GM21528 (cell line): ENCODE results near the gene GNAT3.

ENCODE experiments used
- ATAC-seq: cut with Tn5 transposase; IDR thresholded peaks from one replicate; pipeline ENCODE4 v1.9.1; 2021; ENCODE audit warnings: mild to moderate bottlenecking, moderate library complexity; ENCODE audit not compliant: unreplicated experiment, low FRiP score

The GNAT3 gene

GRCh38 chr7:80505900-80506500 is 5.9 kb downstream of the GNAT3 start:
- ATAC-seq: no peak

DNA sequence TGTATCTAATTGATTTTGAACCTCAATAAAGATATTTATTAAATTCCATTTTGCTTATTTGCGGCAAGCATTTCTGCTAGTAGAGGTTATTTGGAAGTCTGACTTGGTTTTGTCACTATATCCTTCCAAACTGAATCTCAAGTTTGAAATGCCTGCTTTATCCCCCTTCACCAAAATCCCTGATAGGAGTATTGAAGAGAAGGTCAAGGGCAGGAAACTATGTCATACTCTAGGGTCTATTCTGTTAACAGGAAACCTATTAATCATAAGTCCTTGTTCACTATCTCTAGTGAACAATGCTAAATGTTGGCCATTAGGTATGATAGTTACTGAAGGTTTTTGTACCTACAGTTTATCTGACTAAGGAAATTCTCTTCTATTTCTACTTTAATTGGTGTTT is 11.5 kb downstream of the GNAT3 start:
- no peak for ATAC-seq

DNA sequence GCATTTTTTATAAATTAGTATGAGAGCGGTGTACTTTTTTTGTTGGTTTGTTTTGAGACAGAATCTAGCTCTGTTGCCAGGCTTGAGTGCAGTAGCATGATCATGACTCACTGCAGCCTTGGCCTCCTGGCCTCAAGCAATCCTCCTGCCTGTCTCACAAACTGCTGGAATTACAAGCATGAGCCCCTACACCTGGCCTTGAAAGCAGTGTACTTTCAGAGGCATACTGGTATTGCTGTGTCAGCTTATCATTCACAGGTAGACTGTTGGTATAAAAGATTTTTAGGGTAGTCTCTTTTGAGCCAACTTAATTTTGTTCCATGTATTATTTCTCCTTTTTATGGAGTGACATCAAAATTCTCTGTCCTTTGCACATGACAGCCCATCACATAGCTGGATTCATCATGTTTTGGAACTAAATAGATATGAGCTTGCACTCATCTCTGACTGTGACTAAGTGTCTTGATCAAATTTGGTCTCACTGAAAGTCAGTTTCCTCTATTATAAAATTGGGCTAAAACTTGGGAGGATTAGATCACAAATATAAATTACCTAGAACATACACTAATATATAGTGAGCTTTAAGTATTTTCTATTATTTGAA is 12.4 kb downstream of the GNAT3 start:
- ATAC-seq: no peak

- no peak for ATAC-seq
These were observed 13.1 kb downstream of the GNAT3 start for GRCh38 chr7:80498481-80499349.

DNA sequence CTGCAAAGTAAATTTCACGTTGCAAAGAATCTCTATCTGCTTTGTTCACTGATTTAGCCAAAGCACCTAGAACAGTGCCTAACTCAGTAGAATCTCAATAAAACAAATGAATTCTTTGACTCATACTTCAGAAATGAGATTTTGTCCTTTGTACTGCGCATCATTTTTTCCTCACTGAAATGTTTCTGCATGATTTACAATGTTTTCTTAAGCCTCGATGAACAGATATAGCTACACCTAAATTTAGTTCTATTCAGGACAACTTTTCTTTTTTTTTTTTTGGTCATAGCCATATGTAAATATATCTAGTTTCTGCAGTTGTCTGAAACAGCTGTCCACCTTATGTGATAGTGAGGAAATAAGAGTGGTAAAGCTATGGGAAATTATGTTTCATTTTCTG is 15.3 kb downstream of the GNAT3 start:
- no peak for ATAC-seq

GRCh38 chr7:80493121-80493849 is 18.6 kb downstream of the GNAT3 start:
- ATAC-seq: no peak

- ATAC-seq: no peak
These were observed 20.4 kb downstream of the GNAT3 start for GRCh38 chr7:80491462-80491861.

- no peak for ATAC-seq
These were observed 23.0 kb downstream of the GNAT3 start for GRCh38 chr7:80488851-80489370.

DNA sequence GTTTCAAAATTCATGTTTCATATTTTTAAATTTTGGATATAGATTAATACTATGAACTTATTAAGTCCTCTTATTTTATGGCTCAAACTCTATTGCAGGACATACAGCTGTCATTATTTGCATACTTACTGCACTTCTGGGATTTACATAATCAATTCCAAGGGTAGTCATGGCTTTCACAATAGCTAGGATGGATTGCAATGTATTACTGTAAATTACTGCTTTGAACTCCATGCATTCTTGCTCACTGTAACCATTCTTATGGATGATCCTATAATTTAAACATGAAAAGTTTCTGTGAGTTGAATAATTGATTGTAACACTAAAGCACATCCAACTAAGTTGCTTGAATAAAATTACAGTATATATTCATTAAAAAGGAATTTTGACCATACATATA is 23.5 kb downstream of the GNAT3 start:
- no peak for ATAC-seq

- ATAC-seq: no peak
These were observed 26.1 kb downstream of the GNAT3 start for GRCh38 chr7:80485721-80486120.

GRCh38 chr7:80482950-80483349 is 28.9 kb downstream of the GNAT3 start:
- no peak for ATAC-seq

DNA sequence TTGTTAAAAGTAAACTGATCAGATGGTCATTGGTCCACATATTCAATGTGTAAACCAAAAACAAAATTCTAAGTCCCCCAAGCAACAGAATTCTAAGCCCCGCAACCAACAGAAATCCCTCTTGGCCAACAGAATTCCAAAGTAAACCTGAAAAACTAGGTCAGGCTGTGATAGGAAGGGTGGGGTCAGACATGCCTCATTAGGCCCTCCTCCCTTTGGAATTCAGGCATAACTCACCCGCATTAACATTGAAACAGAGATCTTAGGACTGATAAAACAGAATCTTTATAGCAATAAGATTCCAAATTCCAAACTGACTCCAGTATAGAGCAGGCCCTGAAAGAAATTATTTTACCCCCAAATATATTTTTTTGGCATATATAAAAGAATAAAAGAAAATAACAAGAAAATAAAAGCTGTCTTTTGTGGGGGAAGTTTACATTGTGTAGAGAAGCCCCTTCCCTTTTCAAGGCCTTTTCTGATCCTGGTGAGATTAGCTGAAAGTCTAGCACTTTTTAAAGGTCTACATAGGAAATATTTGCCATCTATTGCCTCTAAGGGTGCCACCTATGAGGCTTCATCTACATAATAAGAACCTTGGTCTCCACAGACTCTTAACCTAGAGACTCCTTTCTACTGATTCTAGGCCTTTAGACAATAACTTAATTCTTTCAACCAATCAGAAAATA is 30.5 kb downstream of the GNAT3 start:
- no peak for ATAC-seq

DNA sequence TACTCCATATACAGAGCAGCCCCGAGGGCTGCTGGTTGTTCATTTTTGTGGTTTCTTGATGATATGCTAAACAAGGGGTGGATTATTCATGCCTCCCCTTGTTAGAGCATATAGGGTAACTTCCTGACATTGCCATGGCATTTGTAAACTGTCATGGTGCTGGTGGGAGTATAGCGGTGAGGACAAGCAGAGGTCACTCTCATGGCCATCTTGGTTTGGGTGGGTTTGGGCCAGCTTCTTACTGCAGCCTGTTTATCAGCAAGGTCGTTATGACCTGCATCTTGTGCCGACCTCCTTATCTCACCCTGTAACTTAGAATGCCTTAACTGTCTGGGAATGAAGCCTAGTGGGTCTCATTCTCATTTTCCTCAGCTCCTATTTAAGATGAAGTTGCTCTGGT is 31.3 kb downstream of the GNAT3 start:
- no peak for ATAC-seq

DNA sequence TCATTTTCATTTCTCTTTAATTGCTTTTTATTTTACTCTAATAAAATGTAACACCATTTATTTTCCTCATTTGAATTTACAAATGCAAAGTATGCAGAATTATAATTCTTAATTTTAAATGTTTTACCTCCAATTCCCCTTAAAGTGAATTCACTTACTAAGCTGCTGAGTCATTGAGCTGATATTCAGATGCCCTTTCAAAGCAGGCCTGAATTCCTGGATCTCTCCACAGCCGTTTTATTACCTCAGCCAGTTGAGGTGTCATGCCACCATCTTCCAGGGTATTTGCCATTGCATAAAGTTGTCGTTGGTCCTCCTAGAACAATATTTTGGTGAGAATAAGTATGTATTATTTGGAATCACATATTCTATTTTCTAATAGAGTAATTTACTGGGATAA is 33.2 kb downstream of the GNAT3 start:
- no peak for ATAC-seq

GRCh38 chr7:80476035-80476434 is 35.8 kb downstream of the GNAT3 start:
- ATAC-seq: no peak

- ATAC-seq: no peak
These were observed 36.5 kb downstream of the GNAT3 start for GRCh38 chr7:80475383-80475782.

GRCh38 chr7:80473751-80474150 is 38.1 kb downstream of the GNAT3 start:
- no peak for ATAC-seq

DNA sequence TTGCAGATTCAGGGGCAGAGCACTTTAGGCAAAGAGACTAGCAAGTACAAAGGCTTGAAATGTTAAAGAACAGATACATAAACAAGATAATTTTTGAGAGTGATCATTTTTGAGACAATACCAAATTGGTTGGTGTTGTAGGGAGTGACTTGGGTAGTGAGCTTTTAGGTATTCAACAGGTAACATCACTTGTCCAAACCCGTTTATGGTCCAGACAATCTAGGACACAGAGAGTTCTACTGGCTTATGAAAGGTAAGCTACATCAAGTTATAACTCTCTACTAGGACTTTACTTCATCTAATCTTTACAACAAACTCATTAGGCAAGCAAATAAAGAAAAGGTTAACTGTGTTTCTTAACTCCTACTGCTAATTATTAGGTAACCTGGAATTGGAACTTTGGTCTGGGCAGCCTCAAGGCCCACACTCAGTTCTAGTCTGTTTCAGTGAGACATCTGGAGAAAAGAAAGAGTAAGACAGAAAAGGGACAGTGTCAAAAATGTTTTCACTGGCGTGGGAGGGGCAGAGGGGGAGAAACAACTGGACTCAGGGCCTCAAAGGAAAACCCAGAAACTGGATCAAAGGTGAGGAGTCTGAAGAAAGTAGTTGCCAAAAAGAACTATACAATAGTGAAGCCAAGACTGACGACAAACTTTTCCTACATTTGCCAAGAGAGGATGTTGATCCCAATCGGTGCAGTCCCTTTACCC is 39.2 kb downstream of the GNAT3 start:
- ATAC-seq: no peak

DNA sequence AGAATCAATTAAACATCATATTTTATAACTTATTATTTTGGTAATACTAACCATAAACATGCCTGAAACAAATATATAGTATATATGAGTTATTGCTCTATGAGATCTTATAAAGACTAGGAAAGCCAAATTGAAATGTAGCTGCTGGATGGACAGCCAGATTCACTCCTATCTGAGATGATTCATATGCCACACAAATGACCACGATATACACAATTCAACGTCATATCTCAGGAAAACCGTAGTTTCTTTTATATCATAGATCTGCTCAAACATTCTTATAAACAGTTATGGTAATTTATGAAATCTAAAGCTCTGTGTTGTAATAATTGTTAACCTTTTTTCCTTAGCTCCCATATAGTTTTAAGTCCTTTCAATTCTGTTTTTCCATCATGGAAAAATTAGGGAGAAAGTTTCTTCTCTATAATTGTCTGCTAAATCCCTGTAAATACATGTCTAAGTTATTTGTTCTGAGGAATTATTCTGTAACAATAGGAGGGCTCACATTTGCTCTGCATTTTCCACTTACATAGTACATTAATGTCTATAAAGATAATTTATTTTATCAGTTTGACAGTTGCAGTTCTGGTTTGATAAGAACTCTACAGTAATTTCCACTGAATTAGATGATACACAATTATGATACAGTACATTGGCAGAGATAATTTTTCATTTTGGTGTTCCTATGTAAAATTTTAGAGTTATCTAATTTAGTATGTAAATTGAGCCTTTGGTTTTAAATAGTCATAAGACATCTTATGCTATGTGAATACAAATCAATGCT is 42.7 kb downstream of the GNAT3 start:
- ATAC-seq: no peak
